WTC11 (cell line): ENCODE data around the gene NBEAL1. TPM values are rescaled to one million over a fixed set of nuclear protein-coding genes. Genes with fewer than 3 reads are reported as not detected.

Experiments
- ATAC-seq: fragments of 200-7000 bp; cut with Tn5 transposase; 2 replicates; pipeline ENCODE4 v1.10.0; 2021; ENCODE audit warnings: mild to moderate bottlenecking, moderate library complexity
- CTCF ChIA-PET: fragments of 300-600 bp; sonication (Branson Sonifier 250); formaldehyde crosslinking; loops from one replicate; lab custom pipeline; 2021; ENCODE audit warnings: antibody characterized with exemption; lab: Charles Lee
- POLR2A ChIA-PET: fragments of 350-600 bp; sonication (Branson Sonifier 250); formaldehyde crosslinking; loops from one replicate; lab custom pipeline; 2021; ENCODE audit warnings: antibody characterized with exemption; lab: Charles Lee
- DNase-seq: peaks from one replicate; pipeline ENCODE4 v3.0.0; 2021; ENCODE audit warnings: low spot score
- H3K27ac Mint-ChIP-seq: 2 replicates; pipeline ENCODE4 v1.8.0; 2021; ENCODE audit warnings: mixed read lengths
- H3K27me3 Mint-ChIP-seq: 2 replicates; pipeline ENCODE4 v1.8.0; 2021; ENCODE audit warnings: low read depth, mild to moderate bottlenecking, moderate library complexity, mixed read lengths
- H3K36me3 Mint-ChIP-seq: 2 replicates; pipeline ENCODE4 v1.8.0; 2021; ENCODE audit warnings: mixed read lengths
- H3K4me1 Mint-ChIP-seq: 2 replicates; pipeline ENCODE4 v1.8.0; 2022; ENCODE audit warnings: mixed read lengths
- H3K4me3 Mint-ChIP-seq: 2 replicates; pipeline ENCODE4 v1.8.0; 2021; ENCODE audit warnings: mild to moderate bottlenecking, moderate library complexity, mixed read lengths
- H3K9me3 Mint-ChIP-seq: 2 replicates; pipeline ENCODE4 v1.8.0; 2021; ENCODE audit warnings: mixed read lengths
- ATF1 ChIP-seq: sonication (generic); formaldehyde crosslinking; IDR thresholded peaks from 2 replicates; pipeline ENCODE4 v1.8.1; 2023; ENCODE audit warnings: mild to moderate bottlenecking, moderate library complexity, missing genetic modification reagents
- CREB1 ChIP-seq: sonication (generic); formaldehyde crosslinking; IDR thresholded peaks from 2 replicates; pipeline ENCODE4 v1.8.0; 2023; ENCODE audit warnings: mild to moderate bottlenecking, missing genetic modification reagents
- ESRRA ChIP-seq: sonication (generic); formaldehyde crosslinking; IDR thresholded peaks from 2 replicates; pipeline ENCODE4 v1.8.1; 2022; ENCODE audit warnings: mild to moderate bottlenecking, missing genetic modification reagents, borderline replicate concordance
- GABPB1 ChIP-seq: sonication (generic); formaldehyde crosslinking; IDR thresholded peaks from 2 replicates; pipeline ENCODE4 v1.8.1; 2023; ENCODE audit warnings: mild to moderate bottlenecking, missing genetic modification reagents
- MXD4 ChIP-seq: fragments of 250-450 bp; sonication (Bioruptor Pico); IDR thresholded peaks from 2 replicates; pipeline ENCODE4 v1.8.0; 2021; ENCODE audit warnings: mild to moderate bottlenecking, moderate library complexity, borderline replicate concordance
- NFE2L1 ChIP-seq: sonication (generic); formaldehyde crosslinking; IDR thresholded peaks from 2 replicates; pipeline ENCODE4 v1.8.1; 2023; ENCODE audit warnings: missing genetic modification reagents
- NFYB ChIP-seq: sonication (generic); formaldehyde crosslinking; conservative IDR thresholded peaks from 2 replicates; pipeline ENCODE4 v1.8.0; 2022; ENCODE audit warnings: low read depth, missing genetic modification reagents
- SMAD4 ChIP-seq: sonication (generic); formaldehyde crosslinking; IDR thresholded peaks from 2 replicates; pipeline ENCODE4 v1.8.0; 2022; ENCODE audit warnings: mild to moderate bottlenecking, missing genetic modification reagents
- TEAD4 ChIP-seq: sonication (generic); formaldehyde crosslinking; IDR thresholded peaks from 2 replicates; pipeline ENCODE4 v1.8.0; 2022; ENCODE audit warnings: mild to moderate bottlenecking, missing genetic modification reagents
- ZBTB21 ChIP-seq: sonication (generic); formaldehyde crosslinking; IDR thresholded peaks from 2 replicates; pipeline ENCODE4 v1.8.1; 2023; ENCODE audit warnings: mild to moderate bottlenecking, missing genetic modification reagents, borderline replicate concordance
- ZNF232 ChIP-seq: sonication (generic); formaldehyde crosslinking; IDR thresholded peaks from 2 replicates; pipeline ENCODE4 v1.8.0; 2022; ENCODE audit warnings: mild to moderate bottlenecking, missing genetic modification reagents
- ZNF671 ChIP-seq: fragments of 250-450 bp; sonication (Bioruptor Pico); IDR thresholded peaks from 2 replicates; pipeline ENCODE4 v1.8.0; 2021; ENCODE audit warnings: mild to moderate bottlenecking
- total RNA-seq: library from RNA; stranded (reverse); gene quantifications from 3 replicates; pipeline ENCODE4 v1.2.3, GENCODE V29; 2021
- TF ChIP-seq, protein P1 (sequence below): sonication (generic); formaldehyde crosslinking; IDR thresholded peaks from 2 replicates; pipeline ENCODE4 v1.8.0; 2022; ENCODE audit warnings: mild to moderate bottlenecking, missing genetic modification reagents
- TF ChIP-seq, protein P2 (sequence below): sonication (generic); formaldehyde crosslinking; IDR thresholded peaks from 2 replicates; pipeline ENCODE4 v1.8.1; 2023; ENCODE audit warnings: mild to moderate bottlenecking, missing genetic modification reagents
- TF ChIP-seq, protein P3 (sequence below): sonication (generic); formaldehyde crosslinking; IDR thresholded peaks from 2 replicates; pipeline ENCODE4 v1.8.1; 2022; ENCODE audit warnings: missing genetic modification reagents, borderline replicate concordance
- TF ChIP-seq, protein P4 (sequence below): sonication (generic); formaldehyde crosslinking; IDR thresholded peaks from 2 replicates; pipeline ENCODE4 v1.8.0; 2022; ENCODE audit warnings: mild to moderate bottlenecking, missing genetic modification reagents
- TF ChIP-seq, protein P5 (sequence below): sonication (generic); formaldehyde crosslinking; IDR thresholded peaks from 2 replicates; pipeline ENCODE4 v1.8.1; 2022; ENCODE audit warnings: low read depth, mild to moderate bottlenecking, moderate library complexity, missing genetic modification reagents, borderline replicate concordance
- TF ChIP-seq, protein P6 (sequence below): sonication (generic); formaldehyde crosslinking; IDR thresholded peaks from 2 replicates; pipeline ENCODE4 v1.8.0; 2022; ENCODE audit warnings: mild to moderate bottlenecking, missing genetic modification reagents

Gene NBEAL1
- total RNA-seq, 1 experiment from 2014 or later = 10.5 TPM

DNA sequence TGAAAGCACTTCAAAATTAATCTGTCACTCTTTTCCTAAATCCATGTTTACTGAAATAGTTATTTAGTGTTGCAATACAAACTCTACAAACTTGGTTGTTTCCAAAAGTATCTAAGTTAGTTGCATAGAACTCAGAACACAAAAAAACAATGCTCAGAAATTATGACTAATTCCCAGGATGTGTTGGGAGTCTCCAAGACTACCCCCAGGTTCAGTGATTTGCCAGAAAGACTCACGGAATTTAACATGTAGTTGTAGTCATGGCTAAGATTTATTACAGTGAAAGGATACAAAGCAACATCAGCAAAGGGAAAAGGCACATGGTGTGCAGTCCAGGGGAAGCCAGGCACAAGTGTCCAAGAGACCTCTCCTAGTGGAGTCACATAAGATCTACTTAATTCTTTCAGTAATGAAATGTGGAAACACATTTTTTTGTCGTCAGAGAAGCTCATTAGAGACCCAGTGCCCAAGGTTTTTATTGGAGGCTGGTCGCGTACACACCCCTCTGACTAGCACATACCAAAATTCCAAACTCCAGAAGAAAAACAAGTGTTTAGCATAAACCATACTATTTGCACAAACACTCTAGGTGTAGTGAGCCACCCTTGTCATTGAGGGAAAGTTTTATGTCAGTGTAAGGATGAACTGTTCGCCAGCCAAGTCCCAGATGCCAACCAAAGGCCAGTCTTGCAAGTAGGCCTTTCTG lies 180.8 kb downstream of the NBEAL1 start:
- Mint-ChIP-seq H3K4me3 (no peak overlapping the region), H3K27me3 (no peaks in the 10 kb centered on the region), H3K36me3 (peaks cover 6% of the 10 kb centered on the region), H3K27ac (no peak overlapping the region), H3K4me1 (no peaks in the 10 kb centered on the region), H3K9me3 (no peaks in the 10 kb centered on the region)
- ChIA-PET POLR2A (no interaction called here), CTCF (no interaction called here)
- DNase-seq (no peak), ATAC-seq (no peak)
- TF ChIP-seq TEAD4 (CRISPR knock-in tag) (no peak), MXD4 (no peak)
- TF ChIP-seq, protein P1, sequence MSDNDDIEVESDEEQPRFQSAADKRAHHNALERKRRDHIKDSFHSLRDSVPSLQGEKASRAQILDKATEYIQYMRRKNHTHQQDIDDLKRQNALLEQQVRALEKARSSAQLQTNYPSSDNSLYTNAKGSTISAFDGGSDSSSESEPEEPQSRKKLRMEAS (CRISPR knock-in tag) = no peak

DNA sequence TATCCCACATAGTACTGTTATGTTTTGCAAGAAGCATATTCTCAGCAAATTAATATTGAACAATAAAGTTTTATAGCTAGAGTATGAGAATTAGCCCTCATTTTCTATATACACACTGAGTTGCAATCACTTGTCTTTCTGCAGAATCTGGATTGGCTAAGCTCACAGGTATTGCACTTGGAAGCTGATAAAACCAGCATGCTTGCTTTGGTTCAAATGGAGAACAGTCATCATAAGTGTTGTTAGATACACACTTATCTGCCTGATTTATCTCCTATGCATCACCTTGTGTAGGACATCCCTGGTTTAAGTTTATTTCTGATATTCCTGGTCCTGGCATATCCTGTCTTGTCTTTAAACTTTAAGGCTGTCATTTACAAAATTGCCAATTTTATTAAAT lies 186.2 kb downstream of the NBEAL1 start:
- Mint-ChIP-seq H3K27ac (no peak overlapping the region), H3K36me3 (peaks cover 5% of the 10 kb centered on the region), H3K4me3 (no peak overlapping the region), H3K4me1 (no peaks in the 10 kb centered on the region), H3K27me3 (no peaks in the 10 kb centered on the region), H3K9me3 (peaks cover 4% of the 10 kb centered on the region)
- no peak for DNase-seq
- CTCF ChIA-PET = no interaction called here
- TF ChIP-seq, protein P2, sequence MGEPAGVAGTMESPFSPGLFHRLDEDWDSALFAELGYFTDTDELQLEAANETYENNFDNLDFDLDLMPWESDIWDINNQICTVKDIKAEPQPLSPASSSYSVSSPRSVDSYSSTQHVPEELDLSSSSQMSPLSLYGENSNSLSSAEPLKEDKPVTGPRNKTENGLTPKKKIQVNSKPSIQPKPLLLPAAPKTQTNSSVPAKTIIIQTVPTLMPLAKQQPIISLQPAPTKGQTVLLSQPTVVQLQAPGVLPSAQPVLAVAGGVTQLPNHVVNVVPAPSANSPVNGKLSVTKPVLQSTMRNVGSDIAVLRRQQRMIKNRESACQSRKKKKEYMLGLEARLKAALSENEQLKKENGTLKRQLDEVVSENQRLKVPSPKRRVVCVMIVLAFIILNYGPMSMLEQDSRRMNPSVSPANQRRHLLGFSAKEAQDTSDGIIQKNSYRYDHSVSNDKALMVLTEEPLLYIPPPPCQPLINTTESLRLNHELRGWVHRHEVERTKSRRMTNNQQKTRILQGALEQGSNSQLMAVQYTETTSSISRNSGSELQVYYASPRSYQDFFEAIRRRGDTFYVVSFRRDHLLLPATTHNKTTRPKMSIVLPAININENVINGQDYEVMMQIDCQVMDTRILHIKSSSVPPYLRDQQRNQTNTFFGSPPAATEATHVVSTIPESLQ = no peak
- TF ChIP-seq ZNF671 (CRISPR knock-in tag) = no peak
- no peak for TF ChIP-seq GABPB1 (CRISPR knock-in tag)
- TF ChIP-seq, protein P3, sequence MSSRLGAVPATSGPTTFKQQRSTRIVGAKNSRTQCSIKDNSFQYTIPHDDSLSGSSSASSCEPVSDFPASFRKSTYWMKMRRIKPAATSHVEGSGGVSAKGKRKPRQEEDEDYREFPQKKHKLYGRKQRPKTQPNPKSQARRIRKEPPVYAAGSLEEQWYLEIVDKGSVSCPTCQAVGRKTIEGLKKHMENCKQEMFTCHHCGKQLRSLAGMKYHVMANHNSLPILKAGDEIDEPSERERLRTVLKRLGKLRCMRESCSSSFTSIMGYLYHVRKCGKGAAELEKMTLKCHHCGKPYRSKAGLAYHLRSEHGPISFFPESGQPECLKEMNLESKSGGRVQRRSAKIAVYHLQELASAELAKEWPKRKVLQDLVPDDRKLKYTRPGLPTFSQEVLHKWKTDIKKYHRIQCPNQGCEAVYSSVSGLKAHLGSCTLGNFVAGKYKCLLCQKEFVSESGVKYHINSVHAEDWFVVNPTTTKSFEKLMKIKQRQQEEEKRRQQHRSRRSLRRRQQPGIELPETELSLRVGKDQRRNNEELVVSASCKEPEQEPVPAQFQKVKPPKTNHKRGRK = no peak
- no peak for TF ChIP-seq NFE2L1
- TF ChIP-seq SMAD4 = no peak
- TF ChIP-seq CREB1 (CRISPR knock-in tag) = no peak
- no peak for TF ChIP-seq ZNF232 (CRISPR knock-in tag)
- TF ChIP-seq NFYB = no peak
- no peak for ATAC-seq
- POLR2A ChIA-PET = no interaction called here

DNA sequence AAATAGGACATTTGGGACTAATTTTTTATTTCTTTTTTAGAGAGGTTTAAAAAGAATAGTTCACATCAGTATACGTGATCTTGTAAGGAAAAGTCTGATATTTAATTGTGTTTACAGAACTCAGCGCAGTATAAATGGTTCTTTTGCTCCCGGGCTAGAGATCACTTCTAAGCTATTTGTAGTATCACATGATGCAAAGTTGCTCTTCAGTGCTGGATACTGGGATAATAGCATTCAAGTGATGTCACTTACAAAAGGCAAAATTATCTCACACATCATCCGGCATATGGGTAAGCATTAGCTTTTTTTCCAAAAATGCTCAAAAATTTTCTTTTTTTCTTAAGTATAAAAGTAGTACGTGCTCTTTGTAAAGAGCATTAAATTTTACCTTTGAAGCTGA lies 186.8 kb downstream of the NBEAL1 start:
- no peak for ATAC-seq
- Mint-ChIP-seq H3K9me3 (peaks cover 7% of the 10 kb centered on the region), H3K36me3 (peaks cover 9% of the 10 kb centered on the region), H3K27ac (no peak overlapping the region), H3K4me1 (no peaks in the 10 kb centered on the region), H3K27me3 (no peaks in the 10 kb centered on the region), H3K4me3 (no peak overlapping the region)
- CTCF ChIA-PET = no interaction called here
- POLR2A ChIA-PET = no interaction called here
- DNase-seq = no peak
- TF ChIP-seq, protein P4, sequence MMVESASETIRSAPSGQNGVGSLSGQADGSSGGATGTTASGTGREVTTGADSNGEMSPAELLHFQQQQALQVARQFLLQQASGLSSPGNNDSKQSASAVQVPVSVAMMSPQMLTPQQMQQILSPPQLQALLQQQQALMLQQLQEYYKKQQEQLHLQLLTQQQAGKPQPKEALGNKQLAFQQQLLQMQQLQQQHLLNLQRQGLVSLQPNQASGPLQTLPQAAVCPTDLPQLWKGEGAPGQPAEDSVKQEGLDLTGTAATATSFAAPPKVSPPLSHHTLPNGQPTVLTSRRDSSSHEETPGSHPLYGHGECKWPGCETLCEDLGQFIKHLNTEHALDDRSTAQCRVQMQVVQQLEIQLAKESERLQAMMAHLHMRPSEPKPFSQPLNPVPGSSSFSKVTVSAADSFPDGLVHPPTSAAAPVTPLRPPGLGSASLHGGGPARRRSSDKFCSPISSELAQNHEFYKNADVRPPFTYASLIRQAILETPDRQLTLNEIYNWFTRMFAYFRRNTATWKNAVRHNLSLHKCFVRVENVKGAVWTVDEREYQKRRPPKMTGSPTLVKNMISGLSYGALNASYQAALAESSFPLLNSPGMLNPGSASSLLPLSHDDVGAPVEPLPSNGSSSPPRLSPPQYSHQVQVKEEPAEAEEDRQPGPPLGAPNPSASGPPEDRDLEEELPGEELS = no peak
- no peak for TF ChIP-seq ATF1 (CRISPR knock-in tag)
- TF ChIP-seq ESRRA (CRISPR knock-in tag) = no peak
- TF ChIP-seq ZBTB21 (CRISPR knock-in tag) = no peak
- TF ChIP-seq, protein P5, sequence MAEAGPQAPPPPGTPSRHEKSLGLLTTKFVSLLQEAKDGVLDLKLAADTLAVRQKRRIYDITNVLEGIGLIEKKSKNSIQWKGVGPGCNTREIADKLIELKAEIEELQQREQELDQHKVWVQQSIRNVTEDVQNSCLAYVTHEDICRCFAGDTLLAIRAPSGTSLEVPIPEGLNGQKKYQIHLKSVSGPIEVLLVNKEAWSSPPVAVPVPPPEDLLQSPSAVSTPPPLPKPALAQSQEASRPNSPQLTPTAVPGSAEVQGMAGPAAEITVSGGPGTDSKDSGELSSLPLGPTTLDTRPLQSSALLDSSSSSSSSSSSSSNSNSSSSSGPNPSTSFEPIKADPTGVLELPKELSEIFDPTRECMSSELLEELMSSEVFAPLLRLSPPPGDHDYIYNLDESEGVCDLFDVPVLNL (CRISPR knock-in tag) = no peak
- TF ChIP-seq, protein P6, sequence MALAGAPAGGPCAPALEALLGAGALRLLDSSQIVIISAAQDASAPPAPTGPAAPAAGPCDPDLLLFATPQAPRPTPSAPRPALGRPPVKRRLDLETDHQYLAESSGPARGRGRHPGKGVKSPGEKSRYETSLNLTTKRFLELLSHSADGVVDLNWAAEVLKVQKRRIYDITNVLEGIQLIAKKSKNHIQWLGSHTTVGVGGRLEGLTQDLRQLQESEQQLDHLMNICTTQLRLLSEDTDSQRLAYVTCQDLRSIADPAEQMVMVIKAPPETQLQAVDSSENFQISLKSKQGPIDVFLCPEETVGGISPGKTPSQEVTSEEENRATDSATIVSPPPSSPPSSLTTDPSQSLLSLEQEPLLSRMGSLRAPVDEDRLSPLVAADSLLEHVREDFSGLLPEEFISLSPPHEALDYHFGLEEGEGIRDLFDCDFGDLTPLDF = no peak
